Fibroblast of lung (primary cell): ENCODE data around the gene DLG2.

Experiments used
- CTCF ChIP-seq, 2 donors: IDR thresholded peaks in 1 of 2; conservative IDR thresholded peaks in 1 of 2; 1 replicate in 1 of 2; 2 replicates in 1 of 2; pipeline ENCODE4 v1.5.1; 2011 to 2012; ENCODE audit warnings: low read length in 2 of 2, control low read depth in 1 of 2, inconsistent platforms in 1 of 2, low read depth in 1 of 2, mild to moderate bottlenecking in 1 of 2
- EZH2 ChIP-seq: IDR thresholded peaks from 2 replicates; pipeline ENCODE4 v1.5.1; 2012; ENCODE audit warnings: low read length, control low read depth, mild to moderate bottlenecking; ENCODE audit errors: missing control alignments

- TF ChIP-seq CTCF (conservative IDR thresholded peaks at IDR 0.05 in 1 of 2, IDR thresholded peaks at IDR 0.05 in 1 of 2; ENCODE audit: low read depth in 1 of 2, low read length in 2 of 2) (no peak), EZH2 (no peak)
Observed at GRCh38 chr11:84438565-84438964, 1188.6 kb downstream of the DLG2 start.
